Muscle of arm (tissue), 12 donors: ENCODE data around the gene ANTXR1. TPM values are rescaled to one million over a fixed set of nuclear protein-coding genes. Genes with fewer than 3 reads are reported as not detected.

ENCODE experiments used
- DNase-seq: peaks from one replicate; pipeline ENCODE4 v3.0.0-alpha.2; 2013
- polyA plus RNA-seq, 12 donors: library from polyadenylated mRNA; unstranded; fragments of 120-200 nt; gene quantifications; one replicate each; pipeline ENCODE4 v1.2.1, GENCODE V29; 2013; ENCODE audit not compliant: insufficient read length in 12 of 12

Gene ANTXR1
- polyA plus RNA-seq, 12 donors = 106 to 545 (median 160) TPM

DNA sequence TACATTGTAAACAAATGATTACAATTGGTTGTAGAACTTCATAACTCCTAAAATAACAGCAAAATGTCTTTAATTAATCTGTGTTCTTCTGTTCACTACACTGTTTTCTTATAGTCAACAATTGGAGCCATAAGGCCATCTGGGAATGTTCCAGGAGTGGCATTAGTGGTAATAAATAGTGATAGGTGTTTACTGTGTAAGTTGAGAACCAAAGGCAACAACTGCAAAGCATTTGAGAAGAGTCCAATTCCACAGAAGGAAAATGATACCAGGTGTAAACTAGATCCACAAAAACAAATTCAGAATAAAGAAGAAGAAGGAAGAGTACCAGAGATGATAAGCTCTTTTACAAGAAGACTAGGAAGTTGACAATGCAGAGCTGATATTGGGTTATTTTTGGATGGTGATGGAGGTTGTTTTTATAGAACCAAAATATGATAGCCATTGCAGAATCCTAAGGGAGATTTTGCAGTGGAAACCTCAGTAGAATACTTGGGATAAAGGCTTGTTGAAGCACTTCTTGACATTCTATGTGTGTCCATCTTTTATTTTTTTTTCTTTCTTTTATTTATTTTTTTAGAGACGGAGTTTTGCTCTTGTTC is 52.9 kb downstream of the ANTXR1 start:
- DNase-seq = no peak

DNA sequence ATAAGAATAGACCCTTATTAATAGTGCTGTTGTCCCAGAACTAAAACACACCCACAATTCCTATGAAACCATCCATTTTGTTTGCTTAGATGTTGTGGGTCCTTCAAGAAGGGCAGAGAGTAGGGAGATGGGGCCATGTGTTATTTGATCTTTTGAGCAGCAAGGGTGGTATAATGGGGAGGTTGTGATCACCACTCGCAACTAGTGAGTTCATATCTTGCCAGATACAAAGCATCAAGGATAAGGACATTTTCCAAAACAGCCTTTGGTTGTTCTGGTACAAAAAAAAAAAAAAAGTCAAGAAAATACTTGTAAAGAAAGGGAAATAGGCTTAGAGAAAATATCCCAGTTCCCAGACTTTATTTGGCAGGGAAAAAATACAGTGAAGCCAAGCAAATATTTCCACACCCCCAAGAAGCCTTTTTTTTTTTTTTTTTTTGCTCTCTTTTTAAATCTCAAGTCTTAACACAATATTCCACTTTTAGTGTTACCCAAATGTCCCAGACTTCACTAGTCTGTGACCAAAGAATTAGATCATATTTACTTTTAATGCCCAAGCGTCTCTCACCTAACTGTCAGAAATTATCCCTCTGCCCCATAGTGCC is 54.1 kb downstream of the ANTXR1 start:
- peak; percentile 57 for DNase-seq

DNA sequence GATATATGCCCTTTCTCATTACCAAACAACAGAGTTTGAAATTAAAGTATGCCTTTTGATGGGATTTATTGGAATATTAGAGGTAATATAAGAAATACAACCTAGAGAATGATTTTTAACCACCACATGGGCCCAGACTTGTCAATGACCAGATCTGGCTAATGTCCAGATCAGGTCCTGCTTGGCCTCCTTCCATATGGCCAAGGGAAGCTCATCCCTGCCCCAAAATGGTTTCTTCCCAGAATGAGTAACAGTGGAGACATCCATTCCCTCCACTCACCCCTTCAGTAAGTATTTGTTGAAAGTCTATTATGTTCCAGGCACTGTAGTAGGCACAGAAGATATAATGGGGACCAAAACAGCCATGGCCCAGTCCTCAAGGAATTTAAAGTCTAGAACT is 54.9 kb downstream of the ANTXR1 start:
- DNase-seq = no peak

DNA sequence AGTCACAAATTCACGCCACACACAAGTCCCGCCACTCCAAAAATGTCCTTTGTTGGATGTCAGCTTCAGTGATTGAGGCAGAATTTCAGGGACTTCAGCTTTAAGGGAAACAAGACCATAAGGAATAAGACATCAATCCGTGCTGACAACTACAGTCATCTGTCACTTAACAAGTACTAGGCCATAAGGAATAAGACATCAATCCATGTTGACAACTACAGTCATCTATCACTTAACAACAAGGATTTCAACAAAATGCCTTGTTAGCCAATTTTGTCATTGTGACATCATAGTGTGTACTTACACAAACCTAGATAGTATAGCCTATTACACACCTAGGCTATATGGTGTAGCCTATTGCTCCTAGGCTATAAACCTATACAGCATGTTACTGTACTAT is 58.0 kb downstream of the ANTXR1 start:
- DNase-seq = no peak

DNA sequence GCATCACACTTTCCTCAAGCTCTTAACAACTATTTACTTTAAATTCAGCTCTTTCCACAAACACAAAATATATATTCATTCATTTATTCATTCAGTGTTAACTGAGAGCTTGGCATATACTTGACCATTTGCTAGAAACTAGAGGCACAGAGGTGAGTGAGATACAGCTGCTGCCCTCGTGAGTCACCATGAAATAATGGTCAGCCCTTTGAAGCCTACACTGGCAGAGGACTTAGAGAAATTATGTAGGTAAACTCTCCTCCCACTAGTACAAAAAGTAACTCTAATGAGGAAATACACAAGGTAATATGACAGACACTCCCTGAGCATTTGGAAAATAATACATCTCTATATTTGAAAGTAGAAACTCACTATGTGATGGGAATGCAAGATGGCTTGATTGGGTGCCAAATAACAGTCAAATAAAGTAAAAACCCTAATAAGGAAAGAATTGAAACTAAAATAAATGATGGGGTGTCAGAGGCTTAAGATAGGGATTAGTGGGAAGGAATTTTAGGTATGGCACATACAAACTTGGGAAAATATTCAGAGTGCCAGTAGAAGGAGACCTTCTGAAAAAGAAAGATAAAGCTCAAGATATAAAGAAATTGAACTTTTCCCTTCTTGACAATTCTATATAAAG is 61.1 kb downstream of the ANTXR1 start:
- DNase-seq = no peak

DNA sequence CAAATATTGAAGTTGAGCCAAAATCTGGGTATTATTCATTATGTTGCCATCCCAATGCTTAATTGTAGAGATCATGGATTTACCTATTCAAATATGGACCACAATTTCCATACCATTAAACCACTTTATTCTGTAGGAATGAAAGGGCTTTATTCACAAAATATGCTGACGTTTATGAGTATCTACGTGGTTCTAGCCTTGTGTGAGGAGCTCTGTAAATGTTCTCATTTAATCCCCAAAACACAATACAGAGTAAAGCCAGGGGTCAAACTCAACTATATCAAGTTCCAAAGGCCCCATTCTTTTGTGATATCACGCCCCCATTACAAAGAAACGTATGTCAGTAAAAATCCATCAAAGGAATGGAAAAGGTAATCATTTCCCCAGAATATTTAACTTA is 61.9 kb downstream of the ANTXR1 start:
- DNase-seq = no peak

DNA sequence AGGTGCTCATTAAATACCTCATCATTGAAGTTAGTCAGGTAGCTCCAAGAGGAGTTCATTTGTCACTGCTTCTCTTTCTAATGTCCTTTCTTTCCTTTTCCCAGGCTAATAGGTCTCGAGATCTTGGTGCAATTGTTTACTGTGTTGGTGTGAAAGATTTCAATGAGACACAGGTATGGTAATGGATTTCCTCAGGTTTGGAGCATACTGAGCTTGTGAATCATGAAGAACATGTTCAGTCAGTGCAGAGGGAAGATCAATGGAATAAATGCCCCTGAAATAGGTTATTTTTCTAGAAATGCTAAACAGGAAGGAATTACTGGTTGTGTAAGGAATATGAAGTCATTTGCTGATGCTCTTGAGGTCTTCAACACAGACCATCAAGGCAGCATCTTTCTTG is 62.5 kb downstream of the ANTXR1 start:
- DNase-seq = no peak

DNA sequence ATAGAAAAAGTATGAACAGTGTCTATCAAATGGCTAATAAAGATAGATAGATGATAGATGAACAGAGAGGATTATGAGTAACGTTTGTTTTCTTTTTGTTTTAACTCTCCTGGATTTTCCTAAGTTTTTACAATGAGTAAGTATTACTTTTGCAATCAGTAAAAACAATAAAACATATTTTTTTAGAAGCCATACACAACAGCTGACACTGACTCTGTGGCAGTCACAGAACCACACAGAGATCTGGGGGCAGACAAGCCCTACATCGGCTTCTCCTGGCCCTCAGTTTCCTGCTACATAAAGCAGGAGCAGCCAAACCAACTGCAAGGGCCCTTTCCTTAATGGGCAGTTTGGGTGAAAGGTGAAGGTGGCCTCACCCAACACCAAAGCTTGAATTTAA is 63.6 kb downstream of the ANTXR1 start:
- no peak for DNase-seq

DNA sequence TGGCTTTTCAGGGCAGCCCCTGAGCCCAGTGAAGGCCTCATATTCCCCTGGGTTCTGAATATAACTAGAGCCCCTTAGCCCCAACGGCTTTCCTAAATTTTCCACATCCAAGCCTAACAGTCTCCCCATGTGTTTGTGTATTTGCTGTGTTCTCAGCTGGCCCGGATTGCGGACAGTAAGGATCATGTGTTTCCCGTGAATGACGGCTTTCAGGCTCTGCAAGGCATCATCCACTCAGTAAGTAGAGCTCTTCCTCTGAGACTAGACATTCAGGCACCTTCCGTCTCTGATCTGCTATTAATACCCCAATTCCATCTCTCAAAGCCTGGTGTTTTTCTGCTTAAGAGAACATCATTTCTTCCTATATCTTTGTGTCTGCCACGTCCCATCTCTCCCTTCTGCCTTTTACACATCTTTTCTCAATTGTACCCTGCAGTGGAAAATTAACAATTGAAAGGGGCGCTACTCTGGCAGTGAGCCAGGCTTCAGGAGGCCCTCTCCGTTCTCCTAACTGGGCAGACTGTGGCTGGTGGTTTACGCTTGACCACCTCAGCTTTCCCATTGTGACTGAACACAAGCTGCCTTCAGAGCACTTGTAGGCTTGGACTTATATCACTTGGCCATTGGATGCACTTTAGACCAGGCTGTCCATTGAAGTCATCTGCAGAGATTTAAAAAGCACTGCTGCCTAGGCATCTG is 64.4 kb downstream of the ANTXR1 start:
- DNase-seq = no peak

DNA sequence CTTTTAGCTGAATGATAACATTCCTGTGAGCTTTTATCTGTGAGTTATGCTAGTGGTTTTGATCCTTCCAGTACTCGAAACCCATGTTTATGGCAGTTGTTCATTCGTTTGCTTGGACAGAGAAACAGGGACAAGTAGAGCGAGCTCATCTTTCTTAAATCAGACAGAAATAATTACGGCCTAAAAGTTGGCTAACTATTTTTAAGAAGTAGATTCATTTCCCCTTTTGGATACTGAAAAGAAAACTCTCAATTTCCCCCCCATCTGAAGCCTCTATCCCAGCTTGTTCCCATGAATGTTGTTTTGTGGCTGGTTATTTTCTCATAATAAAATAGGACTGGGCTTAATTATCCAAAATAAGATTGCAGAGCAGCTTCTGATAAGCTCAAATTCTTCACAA is 67.1 kb downstream of the ANTXR1 start:
- no peak for DNase-seq

DNA sequence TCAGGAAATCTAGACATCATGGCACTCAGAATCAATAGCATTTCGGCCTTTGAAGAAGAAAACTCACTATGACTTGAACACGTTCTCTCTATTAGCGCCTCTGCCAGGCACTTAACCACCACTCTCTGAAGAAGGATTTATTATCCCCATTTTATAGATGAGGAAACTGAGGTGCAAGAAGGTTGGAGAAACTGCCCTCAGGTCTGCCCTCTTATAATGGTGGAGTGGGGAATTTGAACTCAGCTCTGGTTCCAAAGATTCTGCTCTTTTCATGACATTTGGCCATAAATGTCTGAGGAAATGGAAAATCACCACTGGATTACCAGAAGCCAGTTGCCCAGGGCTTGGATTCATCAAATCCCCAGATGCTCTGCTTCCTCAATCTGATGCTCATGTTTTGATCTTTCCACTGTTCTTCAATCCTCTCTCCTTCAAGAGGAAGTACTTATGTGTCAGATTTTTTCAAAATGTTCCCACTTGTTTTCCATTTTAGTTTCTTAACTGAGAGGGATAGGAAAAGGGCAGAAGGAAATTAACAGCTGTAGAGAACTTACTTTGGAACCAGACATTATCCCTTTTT is 68.1 kb downstream of the ANTXR1 start:
- DNase-seq = no peak

DNA sequence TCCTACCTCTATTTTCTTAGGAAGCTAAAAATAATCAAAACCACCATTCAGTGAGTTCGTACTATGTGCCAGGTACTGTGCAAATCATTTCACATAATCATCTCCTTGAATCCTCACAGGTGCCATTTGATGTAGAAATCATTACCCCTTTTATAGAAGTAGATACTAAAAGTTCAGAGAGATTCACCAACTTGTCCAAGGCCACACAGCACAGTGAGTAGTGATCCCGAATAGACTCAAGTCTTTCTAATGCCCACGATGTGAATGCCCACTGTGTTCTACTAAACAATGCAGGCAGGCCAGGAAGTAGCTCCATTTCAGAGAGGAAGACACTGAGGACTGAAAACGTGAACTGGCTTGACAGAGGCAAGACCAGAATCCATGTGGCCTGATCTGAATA is 68.8 kb downstream of the ANTXR1 start:
- no peak for DNase-seq

DNA sequence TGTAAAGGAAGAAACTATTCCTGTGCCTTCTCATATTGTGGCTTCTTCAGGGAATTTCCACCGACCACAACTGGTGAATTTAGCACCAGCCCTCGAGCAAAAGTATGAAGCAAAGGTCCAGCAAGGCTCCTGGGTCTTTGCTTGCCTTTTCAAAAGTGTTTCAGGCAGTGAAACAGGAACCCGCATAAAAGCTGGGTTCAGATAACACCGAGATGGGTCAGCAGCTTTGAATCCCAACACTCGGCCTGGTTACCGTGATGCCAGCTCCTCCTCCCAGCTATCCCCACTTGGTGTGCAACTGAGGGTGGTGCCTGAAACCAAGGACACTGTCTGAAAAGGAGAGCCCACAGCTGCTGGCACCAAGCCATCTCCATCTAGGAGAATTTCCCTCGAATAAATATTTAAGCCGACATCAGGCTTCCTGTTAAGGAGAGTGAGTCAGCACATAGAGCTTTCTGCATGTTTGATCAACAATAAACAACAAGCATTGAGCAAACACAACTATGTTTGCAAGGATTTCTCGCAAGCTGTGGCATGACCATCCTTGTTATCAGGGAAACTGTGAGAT is 69.5 kb downstream of the ANTXR1 start:
- no peak for DNase-seq

DNA sequence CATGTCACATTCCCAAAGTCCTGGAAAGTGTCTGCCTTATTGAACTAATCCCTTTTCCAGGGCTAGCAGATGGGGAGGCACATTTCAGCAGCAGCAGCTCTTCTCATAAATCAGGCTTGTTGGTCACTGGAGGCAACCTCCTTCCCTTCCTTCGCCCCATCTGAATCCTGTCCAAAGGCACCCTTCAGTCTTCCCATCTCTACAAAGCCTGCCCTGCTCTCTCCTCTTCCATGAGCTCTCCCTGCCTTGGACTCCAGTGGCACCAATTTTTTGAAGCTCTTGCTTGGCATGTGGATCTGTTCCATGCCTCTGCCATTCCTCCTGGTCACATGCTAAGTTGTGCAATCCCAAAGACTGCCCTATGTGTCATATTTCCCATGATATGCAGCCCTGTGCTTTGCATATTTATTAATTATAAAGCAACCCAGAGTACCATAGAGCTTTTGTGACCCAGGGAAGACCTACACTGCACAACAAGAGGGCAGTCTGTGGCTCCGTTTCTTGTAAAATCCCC is 70.3 kb downstream of the ANTXR1 start:
- no peak for DNase-seq

DNA sequence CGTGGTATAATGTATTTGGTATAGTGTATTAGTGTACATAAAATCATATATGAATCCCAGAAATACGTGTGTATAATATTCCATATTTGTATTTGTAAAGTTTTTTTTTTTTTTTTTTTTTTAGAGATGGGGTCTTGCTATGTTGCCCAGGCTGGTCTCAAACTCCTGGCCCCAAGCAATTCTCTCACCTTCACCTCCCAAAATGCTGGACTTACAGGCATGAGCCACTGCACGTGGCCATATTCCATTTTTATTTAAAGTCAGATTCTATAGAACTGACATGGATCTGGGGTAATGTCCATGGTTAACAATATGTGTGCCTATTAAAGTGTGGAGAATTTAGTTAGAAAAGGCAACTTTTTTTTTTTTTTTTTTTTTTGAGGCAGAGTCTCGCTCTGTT is 71.5 kb downstream of the ANTXR1 start:
- no peak for DNase-seq

DNA sequence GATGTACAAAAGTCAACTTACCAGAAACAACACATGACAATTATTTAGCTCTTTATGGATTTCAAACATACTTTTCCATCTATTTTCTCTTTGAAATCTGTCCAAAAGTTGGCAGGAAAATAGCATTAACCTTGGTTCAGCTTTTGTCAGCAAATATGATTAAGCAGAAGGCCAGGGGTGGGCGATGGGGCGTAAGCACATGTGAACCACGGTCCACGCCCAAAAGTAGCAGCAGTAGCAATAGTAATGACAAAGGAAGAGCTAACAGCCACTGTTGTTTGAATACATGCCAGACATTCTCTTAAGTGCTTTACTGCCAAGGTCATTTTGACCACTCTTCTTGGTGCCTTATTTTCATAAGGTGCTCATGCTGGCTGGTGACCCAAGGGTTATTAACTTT is 73.5 kb downstream of the ANTXR1 start:
- DNase-seq = no peak

DNA sequence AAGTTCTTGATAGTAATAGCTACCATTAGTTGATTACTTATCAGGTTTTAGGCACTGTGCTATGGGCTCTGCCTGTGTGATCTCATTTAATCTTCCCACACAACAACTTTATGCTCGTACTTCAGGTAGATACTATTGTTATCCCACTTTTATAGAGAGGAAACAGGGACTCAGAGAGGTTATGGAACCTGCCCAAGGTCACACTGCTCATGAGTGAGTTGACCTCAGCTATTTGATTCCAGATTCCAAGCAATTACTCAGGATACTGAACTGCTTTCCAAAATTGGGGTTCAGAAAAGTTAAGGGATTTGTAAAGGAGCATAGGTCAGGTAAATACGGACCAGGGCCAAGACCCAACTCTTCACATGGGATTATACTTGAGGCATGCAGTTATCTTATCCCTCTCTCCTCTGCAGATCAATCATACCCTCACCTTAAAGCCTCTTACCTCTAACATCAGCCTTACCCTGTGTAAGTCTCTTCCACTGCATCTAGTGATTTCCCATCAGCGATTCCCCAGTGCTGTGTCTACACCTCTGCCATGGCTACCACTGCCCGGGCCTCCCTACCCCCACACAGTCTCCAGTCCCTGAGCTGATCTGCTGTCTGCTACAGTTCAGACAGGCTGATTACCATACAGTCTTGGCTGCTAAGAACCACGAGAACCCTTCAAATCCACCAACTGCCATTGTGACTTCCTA is 74.4 kb downstream of the ANTXR1 start:
- DNase-seq = no peak

DNA sequence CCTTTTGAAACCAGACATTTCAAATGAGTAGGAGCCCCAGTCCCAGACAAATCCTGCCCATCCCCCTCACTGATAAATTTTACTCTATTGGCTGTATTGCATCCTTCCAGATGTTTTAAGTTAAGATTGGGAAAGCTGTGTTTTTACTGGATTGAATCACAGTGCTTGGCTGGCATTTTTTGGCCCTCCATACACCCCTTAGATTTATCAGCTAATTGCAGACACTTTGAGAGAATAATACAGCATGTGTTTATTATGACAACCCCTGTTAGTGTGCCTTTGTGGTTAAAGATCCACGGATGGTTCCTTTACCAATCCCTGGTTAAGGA is 74.9 kb downstream of the ANTXR1 start:
- no peak for DNase-seq

DNA sequence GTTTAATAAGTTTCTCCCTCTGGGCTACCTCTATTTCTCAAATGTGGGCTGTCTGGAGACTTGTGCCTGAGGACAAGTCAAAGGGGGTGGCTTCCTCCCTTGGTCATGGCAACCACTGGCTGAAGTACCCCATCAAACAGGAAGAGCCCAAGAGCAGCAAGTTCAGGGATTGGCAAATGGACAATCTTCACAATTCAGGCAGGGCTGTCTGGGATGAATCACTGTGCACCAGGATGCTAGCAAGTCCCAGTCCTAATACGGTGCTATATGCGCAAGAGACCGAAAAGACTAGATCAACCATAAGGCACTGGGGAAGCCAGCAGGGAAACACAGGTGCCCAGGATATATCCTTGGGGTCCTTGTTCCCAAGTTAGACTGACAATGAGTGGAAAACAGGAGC is 75.5 kb downstream of the ANTXR1 start:
- DNase-seq = no peak

DNA sequence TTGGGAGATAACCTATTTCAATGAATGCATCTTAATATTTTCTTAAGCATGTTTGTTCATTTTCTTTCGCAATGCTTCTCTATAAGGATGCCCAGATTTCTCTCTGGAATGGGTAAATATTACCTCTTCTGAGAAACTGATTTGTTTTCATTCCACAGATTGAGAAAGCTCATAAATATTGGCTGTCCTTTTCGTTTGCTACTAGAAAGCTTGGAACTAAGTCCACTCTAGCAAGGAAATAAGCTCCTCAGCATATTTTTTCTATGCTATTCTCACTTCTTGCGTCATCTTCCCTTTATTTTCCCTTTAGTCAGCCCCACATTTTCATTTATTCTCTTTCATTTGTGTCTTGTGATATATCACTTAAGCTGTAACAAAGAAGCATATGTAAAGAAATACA is 76.3 kb downstream of the ANTXR1 start:
- no peak for DNase-seq

DNA sequence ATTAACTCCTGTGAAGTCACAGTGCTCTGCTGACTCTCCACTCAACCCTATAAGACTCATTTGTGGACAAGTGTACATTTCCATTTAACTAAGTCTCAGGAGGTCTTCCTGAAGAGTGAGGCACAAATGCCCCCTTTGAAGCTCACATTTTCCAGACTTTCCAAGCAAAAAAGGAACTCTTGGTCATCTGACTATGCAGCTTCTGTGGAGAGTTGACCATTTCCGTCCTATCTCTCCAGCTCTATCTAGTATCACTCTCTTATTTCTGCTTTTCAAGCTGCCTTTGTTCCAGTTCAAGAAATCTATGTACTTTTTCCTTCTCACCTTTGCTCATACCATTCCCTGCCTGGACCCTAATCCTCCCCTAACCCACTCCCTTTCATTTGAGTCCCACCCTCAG is 77.0 kb downstream of the ANTXR1 start:
- DNase-seq = no peak

DNA sequence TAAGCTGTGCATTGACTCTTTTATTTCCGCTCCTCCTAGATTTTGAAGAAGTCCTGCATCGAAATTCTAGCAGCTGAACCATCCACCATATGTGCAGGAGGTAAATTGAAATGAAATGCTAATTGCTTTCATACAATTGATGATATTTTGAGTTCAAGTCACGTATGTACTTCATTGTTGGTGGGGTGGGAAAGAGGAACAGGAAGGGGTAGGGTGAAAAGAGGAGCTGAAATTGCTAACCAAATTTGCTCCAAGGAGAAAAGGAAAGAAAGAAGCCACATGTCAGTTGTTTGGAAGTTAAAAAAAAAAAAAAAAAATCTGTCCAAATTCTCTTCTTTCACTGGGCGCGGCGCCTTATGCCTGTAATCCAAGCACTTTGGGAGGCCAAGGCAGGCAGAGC is 77.8 kb downstream of the ANTXR1 start:
- DNase-seq = no peak
